NCI-H748 treated with DMSO at 0.1 percent for 48 hours (cell line): ENCODE measurements around the gene PSMD12.
"Not testable (repeated sequence)": the region's sequence is repeated elsewhere in the genome, so short reads cannot be mapped to it uniquely, and the experiment has no call there.

Experiments used
- DNase-seq: peaks from one replicate; lab custom pipeline; 2025; lab: John Stamatoyannopoulos, UW

Gene PSMD12

DNA sequence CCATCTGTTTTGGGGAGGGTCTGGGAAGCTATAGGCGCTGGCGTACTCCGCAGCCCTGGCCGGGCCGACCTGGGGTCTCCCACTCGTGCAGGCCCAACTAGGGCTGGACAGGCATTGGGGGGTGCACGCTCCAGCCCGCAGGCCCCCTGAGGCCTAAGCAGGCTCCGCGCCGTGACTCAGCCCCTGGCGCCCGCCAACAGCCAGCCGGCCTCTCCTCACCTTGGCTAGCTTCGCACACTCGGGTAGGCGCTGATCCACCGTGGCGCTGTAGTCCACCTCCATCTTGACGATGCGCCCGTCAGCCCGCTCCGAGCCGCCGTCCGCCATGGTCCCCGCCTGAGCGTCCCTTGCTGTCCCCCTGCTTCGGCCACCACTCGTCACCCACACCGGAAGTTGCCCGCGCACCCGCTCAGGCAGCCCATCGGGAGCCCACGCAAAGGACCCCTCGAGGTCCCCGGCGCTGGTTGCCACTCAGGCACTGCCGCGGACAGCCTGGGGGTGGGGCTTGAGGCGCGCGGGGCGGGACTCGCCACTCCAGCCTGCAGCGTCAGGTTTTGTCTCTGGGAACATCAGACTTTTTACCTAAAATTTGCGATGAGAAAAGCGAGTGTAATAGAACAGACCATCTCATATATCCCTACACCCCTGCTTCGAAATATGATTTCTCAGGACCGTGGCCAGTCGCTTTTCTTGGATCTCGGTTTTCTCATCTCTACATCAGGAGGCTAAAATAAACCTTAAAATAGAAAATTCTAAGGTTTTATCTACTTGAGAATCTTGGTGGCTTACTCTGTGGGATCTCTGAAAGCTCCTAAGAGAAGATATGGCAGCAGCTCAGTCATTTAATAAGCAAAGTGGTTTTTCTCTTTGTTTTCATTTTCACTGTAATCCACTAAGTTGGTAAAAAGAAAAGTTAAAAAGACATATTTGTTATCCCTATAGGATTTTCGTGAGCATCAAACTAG, at the start of gene PSMD12:
Gene PSMD12 (minus strand): TSS at position 385 of the 965 bp plus-strand sequence. CDS start 58 bp downstream, at position 327.
- peak; percentile 62 for DNase-seq

- no peak for DNase-seq
These were observed 48.9 kb upstream of the PSMD12 start for GRCh38 chr17:67415291-67415690.

GRCh38 chr17:67414559-67414958, 48.2 kb upstream of the PSMD12 start:
- DNase-seq: no peak

- no peak for DNase-seq
These were observed 47.8 kb upstream of the PSMD12 start for GRCh38 chr17:67414130-67414529.

GRCh38 chr17:67413388-67413787, 47.0 kb upstream of the PSMD12 start:
- DNase-seq: no peak

- no peak for DNase-seq
These were observed 46.6 kb upstream of the PSMD12 start for GRCh38 chr17:67412941-67413340.

DNA sequence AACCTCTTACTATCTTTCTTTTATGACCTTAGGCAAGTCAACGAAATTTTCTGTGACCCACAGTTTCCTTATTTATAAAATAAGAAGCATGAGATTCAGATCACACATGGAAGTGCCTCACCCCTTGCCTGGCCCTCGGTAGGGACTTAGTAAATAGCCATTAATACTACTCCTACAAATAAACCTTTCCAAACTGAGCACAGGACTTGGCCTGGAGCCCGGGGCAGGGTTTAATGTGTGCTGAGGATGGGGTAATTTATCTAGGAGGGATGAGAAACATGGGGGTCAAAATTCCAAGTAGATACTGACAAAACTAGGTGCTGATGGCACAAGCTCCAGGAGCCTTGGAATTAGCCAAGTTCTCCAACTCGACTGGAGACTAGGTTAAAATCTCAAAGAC, 45.7 kb upstream of the PSMD12 start:
- no peak for DNase-seq

- no peak for DNase-seq
These were observed 45.0 kb upstream of the PSMD12 start for GRCh38 chr17:67411397-67411796.

- DNase-seq: not testable (repeated sequence)
These were observed 42.1 kb upstream of the PSMD12 start for GRCh38 chr17:67408455-67408830.

DNA sequence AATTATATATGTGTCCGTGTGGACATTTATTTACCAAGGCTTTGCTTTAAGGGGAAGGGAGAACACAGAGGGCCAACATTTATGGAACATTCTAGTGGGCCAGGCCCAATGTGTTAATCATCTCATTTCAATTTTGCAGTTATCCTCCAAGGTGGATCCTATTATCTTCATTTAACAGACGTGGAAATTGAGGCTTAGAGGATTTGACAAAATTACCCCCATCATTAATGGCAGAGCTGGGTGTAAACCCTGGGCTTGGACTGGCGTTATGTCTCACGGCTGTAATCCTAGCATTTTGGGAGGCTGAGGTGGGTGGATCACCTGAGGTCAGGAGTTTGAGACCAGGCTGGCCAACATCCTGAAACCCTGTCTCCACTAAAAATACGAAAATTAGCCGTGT, 37.1 kb upstream of the PSMD12 start:
- DNase-seq: no peak

- DNase-seq: no peak
These were observed 36.7 kb upstream of the PSMD12 start for GRCh38 chr17:67403065-67403464.

DNA sequence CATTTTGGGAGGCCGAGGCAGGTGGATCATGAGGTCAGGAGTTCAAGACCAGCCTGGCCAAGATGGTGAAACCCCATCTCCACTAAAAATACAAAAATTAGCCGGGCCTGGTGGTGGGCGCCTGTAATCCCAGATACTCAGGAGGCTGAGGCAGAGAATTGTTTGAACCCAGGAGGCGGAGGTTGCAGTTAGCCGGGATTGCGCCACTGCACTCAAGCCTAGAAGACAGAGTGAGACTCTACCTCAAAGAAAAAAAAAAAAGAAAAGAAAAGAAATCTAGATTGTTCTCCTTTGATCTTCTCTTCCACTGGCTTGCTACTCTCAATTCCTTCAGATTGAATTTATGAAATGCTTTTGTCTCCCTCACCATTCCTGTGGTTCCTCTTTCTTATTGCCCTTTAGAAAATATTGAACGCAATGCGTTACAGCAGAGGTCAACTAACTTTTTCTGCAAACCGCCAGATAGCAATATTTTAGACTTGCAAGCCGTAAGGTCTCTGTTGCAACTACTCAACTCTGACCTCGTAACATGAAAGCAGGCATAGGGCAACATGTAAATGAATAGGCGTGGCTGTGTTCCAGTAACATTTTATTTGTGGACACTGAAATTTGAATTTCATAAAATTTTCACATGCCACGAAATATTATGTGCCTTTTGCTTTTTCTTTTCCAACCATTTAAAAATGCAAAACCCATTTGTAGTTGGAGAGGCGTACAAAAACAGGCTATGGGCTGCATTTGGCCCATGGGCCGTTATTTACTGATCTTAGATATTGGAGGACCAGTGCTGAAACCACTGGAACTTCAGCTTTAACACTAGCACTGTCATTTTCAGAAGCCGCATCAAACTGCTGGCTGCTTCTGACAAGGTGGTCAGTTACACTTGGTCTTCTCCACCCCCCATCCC, 35.5 kb upstream of the PSMD12 start:
- no peak for DNase-seq

DNA sequence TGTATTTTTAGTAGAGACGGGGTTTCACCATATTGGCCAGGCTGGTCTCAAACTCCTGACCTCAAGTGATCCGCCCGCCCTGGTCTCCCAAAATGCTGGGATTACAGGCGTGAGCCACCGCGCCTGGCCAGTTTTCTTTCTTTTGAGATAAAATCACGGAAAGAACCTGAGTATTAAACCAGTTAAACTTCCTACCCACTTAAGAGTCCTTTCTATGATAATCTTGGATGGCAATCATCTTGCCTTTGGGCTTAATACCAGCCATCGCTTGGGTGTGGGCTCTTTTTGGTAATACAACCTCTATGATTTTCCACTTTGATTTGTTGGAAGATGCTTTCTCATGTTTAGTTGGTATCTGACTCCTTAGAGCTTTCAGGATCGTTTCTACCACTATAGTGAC, 34.7 kb upstream of the PSMD12 start:
- DNase-seq: no peak

GRCh38 chr17:67400193-67400592, 33.8 kb upstream of the PSMD12 start:
- no peak for DNase-seq

DNA sequence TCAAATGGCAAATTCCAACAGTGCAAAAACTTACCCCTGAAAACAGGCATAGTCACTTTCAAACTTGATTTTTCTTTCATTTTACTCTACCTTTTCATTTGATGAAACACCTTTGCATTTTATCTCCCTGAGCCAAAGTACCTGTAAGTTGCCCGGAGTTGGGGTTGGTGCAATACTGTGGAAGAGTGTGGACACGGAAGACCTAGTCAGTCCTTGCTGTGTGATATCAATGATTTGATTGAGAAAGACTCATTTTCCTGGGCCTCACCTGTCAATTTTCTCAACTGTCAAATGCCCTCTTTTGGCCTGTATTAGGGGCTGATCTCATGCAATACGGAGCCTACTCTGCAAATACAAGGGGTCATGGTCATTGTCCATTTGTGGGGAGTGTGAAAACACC, 33.3 kb upstream of the PSMD12 start:
- DNase-seq: no peak

GRCh38 chr17:67393809-67394397, 27.5 kb upstream of the PSMD12 start:
- DNase-seq: no peak

- DNase-seq: no peak
These were observed 25.7 kb upstream of the PSMD12 start for GRCh38 chr17:67392111-67392510.

DNA sequence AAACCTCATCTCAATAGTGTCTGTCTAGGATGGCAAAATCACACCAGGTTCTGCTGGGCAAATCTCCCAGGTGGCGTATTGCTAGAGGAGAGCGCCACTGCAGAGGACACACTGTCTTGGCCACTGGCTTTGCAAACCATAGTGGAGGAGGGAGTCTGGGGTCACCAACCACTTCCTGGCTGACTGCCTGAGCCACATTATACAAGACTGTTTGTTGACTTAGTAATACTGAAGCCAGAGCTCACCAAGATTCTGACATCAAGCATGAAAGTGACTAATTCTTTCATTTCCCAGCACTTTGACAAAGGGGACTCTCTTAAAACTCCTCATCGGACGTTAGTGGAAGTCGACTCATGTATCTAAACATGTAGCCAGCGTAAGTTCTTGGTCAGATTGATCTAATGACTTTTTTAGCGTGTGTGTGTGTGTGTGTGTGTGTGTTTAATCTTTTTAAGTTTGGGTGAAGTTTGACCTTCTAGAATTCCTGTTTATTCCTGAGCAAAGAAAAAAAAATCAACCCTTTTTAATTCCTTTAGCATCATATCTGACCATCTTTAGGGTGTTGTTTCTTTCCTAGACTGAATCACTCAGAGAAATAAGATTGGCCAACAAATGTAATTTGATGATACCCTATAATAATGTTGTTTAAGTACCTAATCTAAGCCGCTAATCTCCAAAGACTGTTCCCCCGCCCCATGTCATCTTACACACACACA, 24.4 kb upstream of the PSMD12 start:
- DNase-seq: peak; percentile 5

DNA sequence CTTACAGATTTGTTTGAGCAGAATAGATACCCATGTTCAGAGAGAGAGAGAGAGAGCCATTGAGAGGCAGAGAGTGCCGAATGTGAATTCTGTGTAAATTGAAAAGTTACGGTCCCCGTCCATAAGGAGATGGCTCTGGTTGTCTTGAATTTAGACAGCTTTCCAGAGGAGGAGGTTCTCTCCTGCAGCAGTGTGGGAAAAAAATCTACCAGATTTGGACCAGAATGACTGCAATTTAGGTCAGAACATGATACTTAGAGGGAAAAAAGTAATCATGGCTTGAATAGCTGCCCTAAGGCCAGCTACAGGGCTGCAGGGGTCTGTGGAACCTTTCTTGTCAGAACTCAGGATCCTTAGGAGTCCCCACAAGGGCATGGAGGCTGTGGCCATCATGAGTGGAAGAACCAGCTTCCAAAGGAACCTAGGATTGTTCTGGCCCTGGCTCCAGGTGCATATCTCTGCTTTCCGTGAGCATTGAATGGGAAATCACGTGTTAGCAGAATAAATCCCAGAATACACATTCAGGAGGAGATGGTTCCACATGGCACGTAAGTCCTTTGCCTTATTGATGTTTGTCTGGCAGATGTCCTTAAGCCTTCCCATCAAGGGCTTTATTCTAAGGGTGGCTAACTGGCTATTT, 23.7 kb upstream of the PSMD12 start:
- no peak for DNase-seq

GRCh38 chr17:67388986-67389385, 22.6 kb upstream of the PSMD12 start:
- DNase-seq: no peak

DNA sequence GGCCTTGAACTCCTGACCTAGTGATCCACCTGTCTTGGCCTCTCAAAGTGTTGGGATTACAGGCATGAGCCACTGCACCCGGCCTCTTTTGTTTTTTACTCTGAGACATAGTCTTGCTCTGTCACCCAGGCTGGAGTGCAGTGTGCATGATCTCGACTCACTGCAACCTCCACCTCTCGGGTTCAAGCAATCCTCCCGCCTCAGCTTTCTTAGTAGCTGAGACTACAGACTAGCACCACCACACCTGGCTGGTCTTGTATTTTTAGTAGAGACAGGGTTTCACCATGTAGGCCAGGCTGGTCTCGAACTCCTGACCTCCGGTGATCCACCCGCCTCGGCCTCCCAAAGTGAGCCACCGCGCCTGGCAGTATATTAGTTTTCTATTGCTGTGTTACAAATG, 22.2 kb upstream of the PSMD12 start:
- DNase-seq: not testable (repeated sequence)
